H1 (cell line): ENCODE data around the gene SLC8A1. TPM values are rescaled to one million over a fixed set of nuclear protein-coding genes. Genes with fewer than 3 reads are reported as not detected.

Source experiments
- FOSL1 ChIP-seq: IDR thresholded peaks from 2 replicates; pipeline ENCODE4 v1.6.1; 2011; ENCODE audit warnings: mild to moderate bottlenecking, low read depth, low read length, moderate library complexity; ENCODE audit not compliant: insufficient read depth
- GTF2F1 ChIP-seq: IDR thresholded peaks from 2 replicates; pipeline ENCODE4 v1.6.1; 2012; ENCODE audit warnings: low read depth, low read length, improper control_type of control experiment, borderline replicate concordance
- polyA plus RNA-seq, 7 experiments: library from polyadenylated mRNA; depleted of rRNA in 3 of 7; stranded (reverse) in 5 of 7; unstranded in 2 of 7; fragments of >200 nt in 5 of 7; fragments of 200-250 nt in 2 of 7; gene quantifications; 1 replicate in 5 of 7; 2 replicates in 1 of 7; 4 replicates in 1 of 7; pipeline versions ENCODE4 v1.2.1 to v1.2.3, GENCODE V29; 2011 to 2013; ENCODE audit warnings: missing spikeins in 2 of 7, mixed read lengths in 2 of 7
- total RNA-seq: library from RNA; stranded (reverse); fragmentation: NEBNext Ultra II Directional; extraction: Animal tissue kit (Norgen Biotek cat#: 25700); gene quantifications from 2 replicates; pipeline ENCODE4 v1.2.1, GENCODE V29; 2021

The SLC8A1 gene
- total and polyA plus RNA-seq, 2 of the 8 experiments (the other 6 are each of a cell fraction or from before 2014, with no cell fraction given): 0.68 to 3.6 TPM

GRCh38 chr2:40315683-40316082 lies 136.2 kb downstream of the SLC8A1 start (continued):
- TF ChIP-seq GTF2F1: no peak
- TF ChIP-seq FOSL1: no peak
- TF ChIP-seq, all 59 proteins: peak for 0
